Measurements from ENCODE around the gene BLOC1S2.
"Not testable (repeated sequence)": the region's sequence is repeated elsewhere in the genome, so short reads cannot be mapped to it uniquely, and the experiment has no call there.

The BLOC1S2 gene

DNA sequence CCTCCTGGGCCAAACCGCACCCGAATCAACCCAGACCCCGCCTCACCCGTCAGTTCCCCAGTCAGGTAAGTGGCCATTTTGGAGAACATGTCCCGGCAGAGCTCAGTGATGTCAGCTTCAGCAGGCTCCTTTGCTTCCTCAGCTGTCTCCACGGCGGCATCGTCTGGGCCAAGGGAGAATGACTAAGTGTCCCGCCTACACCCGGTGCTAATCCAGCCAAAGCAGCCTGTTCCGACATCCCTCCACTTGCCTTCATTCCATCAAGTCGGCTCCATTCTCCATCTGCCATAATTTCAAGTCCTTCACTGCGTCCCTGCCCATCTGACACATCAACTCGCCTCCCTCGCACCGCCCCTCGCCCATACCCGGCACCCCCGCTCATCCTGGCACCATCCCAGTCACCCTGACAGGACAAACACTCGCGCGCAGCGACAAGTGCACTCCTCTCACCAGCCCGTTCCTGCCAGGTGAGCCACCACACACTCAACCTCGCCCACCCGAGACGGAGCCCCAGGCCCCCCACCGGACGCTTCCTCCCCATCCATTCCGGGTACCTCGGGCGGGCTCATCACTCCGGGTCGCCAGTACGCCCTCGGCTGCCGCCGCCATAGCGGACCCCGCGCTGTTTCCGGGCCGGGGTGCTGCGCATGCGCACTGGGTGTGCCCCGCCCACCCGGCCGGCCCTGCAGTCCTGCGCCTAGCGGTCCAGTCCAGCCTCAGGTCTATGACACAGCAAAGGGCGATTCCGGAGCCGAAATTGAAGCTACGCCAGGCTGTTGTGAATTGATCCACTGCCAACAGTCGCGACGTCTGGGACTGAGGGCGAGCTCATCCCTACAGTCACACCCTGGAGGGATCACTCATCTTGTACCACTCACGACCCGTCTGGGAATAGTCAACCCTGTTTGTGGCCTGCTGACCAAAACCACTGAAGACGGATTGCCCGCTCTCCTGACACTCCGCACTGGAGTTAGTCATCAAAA is at the start of gene BLOC1S2:
TSS of gene BLOC1S2 (minus strand) at position 630 of the 983 bp plus-strand sequence. CDS start at position 609, 21 bp downstream.
- DNase-seq: peak; percentile 86
- in situ Hi-C loops (cut with MboI; ENCODE audit: low pct_unique_long_range_greater_than_20kb, low sequenced_read_pairs): no loop called here

GRCh38 chr10:100334762-100335161 is 48.3 kb upstream of the BLOC1S2 start:
- no peak for DNase-seq
- in situ Hi-C loops (cut with MboI; ENCODE audit: low pct_unique_long_range_greater_than_20kb, low sequenced_read_pairs): loop anchor here (25.0 kb wide), 1 partner anchor 178 kb away; the partner anchor contains the start of gene SEC31B

GRCh38 chr10:100333661-100334440 is 47.4 kb upstream of the BLOC1S2 start:
- no peak for DNase-seq
- in situ Hi-C loops (cut with MboI; ENCODE audit: low pct_unique_long_range_greater_than_20kb, low sequenced_read_pairs): loop anchor here (25.0 kb wide), 1 partner anchor 178 kb away; the partner anchor contains the start of gene SEC31B

DNA sequence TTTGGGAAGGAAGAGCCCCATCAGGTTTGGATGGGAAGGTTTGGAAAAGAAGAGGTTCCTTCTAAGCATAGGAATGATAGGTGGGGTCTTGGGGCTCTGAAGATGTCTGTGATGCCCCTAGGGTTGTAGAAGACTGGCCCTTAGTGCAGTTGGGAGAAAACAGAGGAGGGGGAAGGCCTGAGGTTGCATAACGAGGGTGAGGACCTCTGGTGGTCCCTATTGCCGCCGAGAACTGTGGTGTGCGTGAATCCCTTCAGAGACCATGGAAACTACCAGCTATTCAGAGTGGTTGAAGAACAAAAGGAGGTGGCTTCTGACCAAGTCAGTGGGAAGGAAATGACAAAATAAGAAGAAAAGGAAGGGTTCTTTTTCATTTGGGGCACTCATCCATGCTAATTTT is 46.6 kb upstream of the BLOC1S2 start:
- DNase-seq: no peak
- in situ Hi-C loops (cut with MboI; ENCODE audit: low pct_unique_long_range_greater_than_20kb, low sequenced_read_pairs): loop anchor here (25.0 kb wide), 1 partner anchor 179 kb away; the partner anchor contains the start of gene SEC31B

GRCh38 chr10:100330079-100330478 is 43.6 kb upstream of the BLOC1S2 start, which contains the start of gene PKD2L1:
TSS of gene PKD2L1 (minus strand) at chr10:100330228. CDS start at chr10:100330103, 125 bp downstream.
- DNase-seq: no peak
- in situ Hi-C loops (cut with MboI; ENCODE audit: low pct_unique_long_range_greater_than_20kb, low sequenced_read_pairs): loop anchor here (25.0 kb wide), 1 partner anchor 182 kb away; the partner anchor contains the start of gene SEC31B

- no peak for DNase-seq
- in situ Hi-C loops (cut with MboI; ENCODE audit: low pct_unique_long_range_greater_than_20kb, low sequenced_read_pairs): loop anchor here (25.0 kb wide), 1 partner anchor 184 kb away; the partner anchor contains the start of gene SEC31B
Observed at GRCh38 chr10:100328198-100328597, 41.7 kb upstream of the BLOC1S2 start.

- no peak for DNase-seq
- in situ Hi-C loops (cut with MboI; ENCODE audit: low pct_unique_long_range_greater_than_20kb, low sequenced_read_pairs): loop anchor here (25.0 kb wide), 1 partner anchor 185 kb away; the partner anchor contains the start of gene SEC31B
Observed at GRCh38 chr10:100327718-100328009, 41.2 kb upstream of the BLOC1S2 start.

GRCh38 chr10:100327007-100327717 is 40.7 kb upstream of the BLOC1S2 start:
- in situ Hi-C loops (cut with MboI; ENCODE audit: low pct_unique_long_range_greater_than_20kb, low sequenced_read_pairs): loop anchor here (25.0 kb wide), 1 partner anchor 185 kb away; the partner anchor contains the start of gene SEC31B
- peak; percentile 77 for DNase-seq

DNA sequence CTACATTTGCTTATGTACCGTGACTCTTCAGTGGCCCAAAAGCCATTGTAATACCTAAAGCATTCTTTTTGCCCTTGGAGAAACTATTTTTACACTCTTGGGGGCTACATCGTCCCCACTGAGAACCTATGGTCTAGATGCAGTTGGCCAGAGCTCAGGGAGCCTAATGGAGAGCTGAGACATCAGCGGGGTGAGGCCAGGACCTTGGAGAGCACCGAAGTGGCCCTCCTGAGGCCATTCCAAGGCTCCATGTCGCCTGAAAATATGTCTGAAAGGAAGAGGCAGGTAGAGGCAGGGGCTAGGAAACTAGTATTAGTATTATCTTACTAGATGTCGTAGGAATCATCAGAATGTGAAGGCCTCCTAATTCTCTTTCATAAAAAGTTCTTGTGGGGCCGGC is 38.7 kb upstream of the BLOC1S2 start:
- DNase-seq: no peak
- in situ Hi-C loops (cut with MboI; ENCODE audit: low pct_unique_long_range_greater_than_20kb, low sequenced_read_pairs): loop anchor here (25.0 kb wide), 1 partner anchor 187 kb away; the partner anchor contains the start of gene SEC31B

DNA sequence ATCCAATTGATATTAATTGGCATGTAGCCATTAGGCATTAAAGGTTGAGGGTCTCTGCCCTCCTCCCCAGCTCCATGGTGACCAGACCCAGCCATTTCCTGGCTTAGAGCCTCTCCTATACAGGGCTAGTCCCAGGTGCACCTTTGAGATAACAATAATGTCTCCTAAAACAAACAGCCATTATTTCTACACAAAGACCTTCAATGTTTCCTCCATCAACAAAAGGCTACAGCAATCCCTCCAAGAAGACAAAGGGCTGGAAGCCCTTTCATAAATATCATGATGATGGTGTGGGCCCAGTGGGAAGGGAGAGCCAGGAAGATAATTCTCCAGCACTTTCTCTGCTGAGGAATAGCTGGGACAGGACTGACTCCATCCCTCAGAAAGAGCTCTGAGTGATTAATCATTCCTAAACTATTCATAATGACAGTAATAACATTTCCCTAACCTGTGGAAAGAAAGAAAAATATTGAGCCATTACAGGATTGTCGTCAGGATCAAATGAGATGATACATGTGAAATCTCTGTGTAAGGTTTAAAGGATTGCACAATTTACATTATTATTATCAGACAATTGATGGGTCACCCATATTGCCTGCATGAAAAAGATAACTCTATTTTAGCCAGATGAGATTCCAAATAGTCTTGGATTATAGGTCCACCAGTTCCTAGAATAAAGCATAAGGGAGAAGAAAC is 33.4 kb upstream of the BLOC1S2 start:
- DNase-seq: no peak
- in situ Hi-C loops (cut with MboI; ENCODE audit: low pct_unique_long_range_greater_than_20kb, low sequenced_read_pairs): no loop called here

DNA sequence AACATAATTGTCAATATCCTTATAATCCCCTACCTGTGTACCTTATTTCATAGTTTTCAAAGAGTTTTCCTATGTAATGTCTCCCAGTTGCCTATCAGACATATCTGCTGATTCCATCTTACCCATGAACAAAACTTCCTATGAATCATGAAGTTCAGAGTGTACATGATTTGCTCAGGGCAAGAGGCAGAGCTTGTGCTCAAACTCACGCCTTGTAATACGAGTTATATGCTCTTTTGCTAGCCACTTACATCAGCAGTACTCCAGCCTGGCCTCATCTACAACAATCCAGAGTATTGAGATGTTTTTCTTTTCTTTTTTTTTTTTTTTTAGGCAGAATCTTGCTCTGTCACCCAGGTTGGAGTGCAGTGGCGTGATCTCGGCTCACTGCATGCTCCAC is 31.7 kb upstream of the BLOC1S2 start:
- DNase-seq: no peak
- in situ Hi-C loops (cut with MboI; ENCODE audit: low pct_unique_long_range_greater_than_20kb, low sequenced_read_pairs): no loop called here

GRCh38 chr10:100315615-100316014 is 29.1 kb upstream of the BLOC1S2 start:
- DNase-seq: no peak
- in situ Hi-C loops (cut with MboI; ENCODE audit: low pct_unique_long_range_greater_than_20kb, low sequenced_read_pairs): no loop called here

GRCh38 chr10:100311298-100311697 is 24.8 kb upstream of the BLOC1S2 start:
- in situ Hi-C loops (cut with MboI; ENCODE audit: low pct_unique_long_range_greater_than_20kb, low sequenced_read_pairs): no loop called here
- no peak for DNase-seq

DNA sequence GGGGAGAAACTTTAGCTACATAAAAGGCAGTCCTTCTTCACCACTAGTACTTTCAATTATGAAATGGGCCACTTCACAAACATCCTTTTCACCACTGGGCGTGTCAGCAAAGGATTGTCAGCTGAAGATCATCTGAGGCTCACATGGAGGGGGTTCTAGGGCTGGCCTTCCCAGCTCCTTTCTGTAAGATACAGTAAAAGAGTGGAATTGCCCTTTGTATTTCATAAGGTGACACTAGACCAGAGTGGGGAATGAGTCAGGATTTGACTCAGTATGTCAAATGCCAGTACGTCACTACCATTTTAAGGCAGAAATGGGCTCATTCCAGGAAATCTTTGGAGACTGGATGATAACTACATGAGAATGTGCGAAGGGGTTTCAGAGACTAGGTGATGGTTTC is 21.2 kb upstream of the BLOC1S2 start:
- in situ Hi-C loops (cut with MboI; ENCODE audit: low pct_unique_long_range_greater_than_20kb, low sequenced_read_pairs): no loop called here
- DNase-seq: no peak

DNA sequence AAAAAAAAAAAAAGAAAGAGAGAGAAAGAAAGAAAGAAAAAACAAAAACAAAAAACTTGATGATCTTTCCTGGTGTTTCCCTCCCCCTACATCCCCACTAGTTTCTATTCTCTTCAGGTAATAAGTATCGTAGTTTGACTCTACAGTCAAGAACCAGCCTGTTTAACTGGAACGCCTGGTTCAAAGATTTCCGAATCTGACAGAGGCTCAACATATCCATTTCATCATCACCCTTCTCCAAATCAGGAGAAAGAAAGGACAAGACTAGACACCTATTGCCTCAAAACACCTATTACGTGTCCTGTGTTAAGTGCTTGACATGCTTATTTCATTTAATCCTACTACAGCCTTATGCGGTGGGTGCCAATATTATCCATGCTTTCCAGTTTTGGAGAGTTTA is 20.4 kb upstream of the BLOC1S2 start:
- in situ Hi-C loops (cut with MboI; ENCODE audit: low pct_unique_long_range_greater_than_20kb, low sequenced_read_pairs): no loop called here
- no peak for DNase-seq

- DNase-seq: no peak
- in situ Hi-C loops (cut with MboI; ENCODE audit: low pct_unique_long_range_greater_than_20kb, low sequenced_read_pairs): no loop called here
Observed at GRCh38 chr10:100304414-100304813, 17.9 kb upstream of the BLOC1S2 start.

GRCh38 chr10:100303724-100304319 is 17.3 kb upstream of the BLOC1S2 start:
- peak; percentile 21 for DNase-seq
- in situ Hi-C loops (cut with MboI; ENCODE audit: low pct_unique_long_range_greater_than_20kb, low sequenced_read_pairs): no loop called here

DNA sequence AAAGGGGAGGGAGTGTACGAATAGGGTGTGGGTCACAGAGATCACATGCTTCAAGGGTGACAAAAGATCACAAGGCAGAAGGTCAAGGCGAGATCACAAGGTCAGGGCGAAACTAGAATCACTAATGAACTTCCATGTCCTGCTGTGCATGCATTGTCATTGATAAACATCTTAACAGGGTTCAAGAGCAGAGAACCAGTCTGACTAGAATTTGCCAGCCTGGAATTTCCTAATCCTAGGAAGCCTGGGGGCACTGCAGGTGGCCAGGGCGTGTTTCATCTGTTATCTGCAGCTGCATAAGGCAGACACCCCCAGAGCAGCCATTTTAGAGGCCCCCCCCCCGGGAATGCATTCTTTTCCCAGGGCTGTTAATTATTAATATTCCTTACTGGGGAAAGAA is 14.6 kb upstream of the BLOC1S2 start:
- in situ Hi-C loops (cut with MboI; ENCODE audit: low pct_unique_long_range_greater_than_20kb, low sequenced_read_pairs); DNase-seq: not testable (repeated sequence)

All from KBM-7 (cell line).